Cerebellar cortex (tissue), 1 donor: ENCODE measurements around the gene VAT1L.

Experiments used
- DNase-seq: peaks from one replicate; pipeline ENCODE4 v3.0.0-alpha.2; 2015; ENCODE audit warnings: low spot score

Gene VAT1L

GRCh38 chr16:77869997-77870813, 81.8 kb downstream of the VAT1L start:
- DNase-seq, result peak; percentile 18

DNA sequence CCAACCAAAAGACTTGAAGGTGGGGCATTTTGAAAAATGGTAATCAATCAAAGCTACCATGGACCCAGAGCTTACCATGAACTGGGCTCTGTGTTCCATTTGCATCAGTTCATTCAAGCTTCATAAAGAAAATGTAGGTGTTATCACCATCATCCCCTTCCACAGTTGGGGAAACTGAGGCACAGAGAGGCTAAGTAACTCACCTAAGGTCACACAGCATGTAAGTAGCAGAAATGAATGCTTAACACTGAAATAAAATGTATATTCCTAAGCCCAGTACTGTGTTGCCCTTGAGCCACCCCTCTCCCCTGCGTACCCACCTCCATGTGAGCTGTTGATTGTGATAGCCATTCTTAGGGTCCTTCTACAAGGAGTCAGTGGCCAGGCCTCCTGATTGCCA, 83.6 kb downstream of the VAT1L start:
- no peak for DNase-seq

GRCh38 chr16:77873066-77873465, 84.7 kb downstream of the VAT1L start:
- DNase-seq, result no peak

- DNase-seq, result no peak
Observed at GRCh38 chr16:77874347-77874746, 86.0 kb downstream of the VAT1L start.

DNA sequence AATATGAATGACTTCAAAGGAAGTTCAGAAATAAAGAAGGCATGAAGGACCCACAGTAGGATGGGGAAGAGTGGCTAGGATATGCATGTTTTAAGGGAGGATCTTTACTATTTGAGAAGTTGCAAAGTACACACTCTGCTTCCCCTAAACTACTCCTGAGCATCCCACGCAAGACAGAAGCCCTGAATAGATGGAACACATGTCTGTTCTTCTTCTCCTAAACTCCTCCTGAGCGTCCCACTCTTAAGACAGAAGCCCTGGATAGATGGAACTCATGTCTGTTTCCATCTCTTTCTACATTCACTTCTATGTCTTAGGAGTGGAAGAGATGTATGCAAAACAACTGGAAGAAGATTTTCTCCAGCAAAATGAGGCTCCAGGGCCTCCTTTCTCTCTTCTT, 88.4 kb downstream of the VAT1L start:
- no peak for DNase-seq

DNA sequence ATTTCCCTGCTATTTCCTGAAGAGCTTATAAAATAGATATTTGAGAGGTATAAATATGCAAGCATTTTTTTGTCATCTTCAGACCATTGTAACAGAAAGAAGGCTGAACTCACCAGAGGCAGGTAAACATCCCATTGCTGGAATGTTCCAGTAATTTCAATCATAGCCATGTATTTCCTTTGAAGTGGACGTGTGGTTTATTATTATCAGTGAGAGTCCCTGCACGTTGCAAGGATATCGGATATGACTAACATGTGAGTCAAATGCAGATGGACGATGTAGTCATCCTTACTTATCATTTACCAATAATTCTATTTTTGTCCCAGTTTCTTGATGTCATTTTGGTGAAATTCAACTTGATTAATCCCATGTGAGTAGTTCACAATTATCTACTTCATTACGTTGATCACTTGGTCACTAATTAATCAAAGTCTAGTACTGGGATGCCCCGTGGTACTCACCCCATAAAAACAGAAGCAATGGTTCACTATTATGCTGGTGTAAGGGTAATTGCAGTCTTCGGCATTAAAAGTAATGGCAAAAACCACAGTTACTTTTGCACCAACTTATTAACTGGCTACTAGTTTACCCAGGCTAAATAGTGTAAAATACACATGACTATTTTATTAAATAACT, 89.5 kb downstream of the VAT1L start:
- no peak for DNase-seq

GRCh38 chr16:77881355-77882030, 93.1 kb downstream of the VAT1L start:
- no peak for DNase-seq

GRCh38 chr16:77882358-77882757, 94.0 kb downstream of the VAT1L start:
- DNase-seq, result no peak

DNA sequence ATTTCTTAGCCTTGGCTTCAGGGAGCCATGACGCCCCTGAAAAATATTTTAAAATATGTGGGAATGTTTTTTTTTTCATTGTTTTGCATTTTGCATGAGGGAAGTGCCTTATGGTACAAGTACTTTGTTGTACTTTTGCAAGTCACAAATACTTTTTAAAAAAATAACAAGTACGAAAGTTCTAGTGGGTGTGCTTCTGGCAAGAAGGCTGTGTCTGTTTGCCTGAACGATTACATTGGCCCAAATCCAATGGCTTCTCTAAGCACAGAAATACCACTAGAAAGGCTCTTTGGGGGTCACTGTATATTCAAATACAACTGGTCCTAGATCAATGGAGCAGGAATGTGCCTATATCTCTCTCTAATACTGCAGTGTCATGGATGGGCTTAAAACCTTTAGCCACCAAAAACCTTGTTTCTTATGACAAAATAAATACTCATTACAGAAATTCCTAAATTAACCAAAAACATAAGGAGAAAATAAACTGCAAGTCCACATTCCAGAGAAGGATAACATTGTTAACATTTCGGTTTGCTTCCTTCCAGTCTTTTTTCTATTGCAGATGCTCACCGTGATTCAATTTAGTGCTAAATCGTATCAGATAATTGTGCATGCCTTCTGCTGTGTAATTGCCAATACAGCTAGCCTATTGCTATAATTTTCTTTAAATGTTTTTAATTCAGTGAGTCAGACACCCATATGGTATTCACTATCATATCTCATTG, 97.4 kb downstream of the VAT1L start:
- DNase-seq, result no peak

GRCh38 chr16:77888871-77889270, 100.5 kb downstream of the VAT1L start:
- DNase-seq, result no peak

GRCh38 chr16:77890075-77890474, 101.7 kb downstream of the VAT1L start:
- DNase-seq, result no peak

DNA sequence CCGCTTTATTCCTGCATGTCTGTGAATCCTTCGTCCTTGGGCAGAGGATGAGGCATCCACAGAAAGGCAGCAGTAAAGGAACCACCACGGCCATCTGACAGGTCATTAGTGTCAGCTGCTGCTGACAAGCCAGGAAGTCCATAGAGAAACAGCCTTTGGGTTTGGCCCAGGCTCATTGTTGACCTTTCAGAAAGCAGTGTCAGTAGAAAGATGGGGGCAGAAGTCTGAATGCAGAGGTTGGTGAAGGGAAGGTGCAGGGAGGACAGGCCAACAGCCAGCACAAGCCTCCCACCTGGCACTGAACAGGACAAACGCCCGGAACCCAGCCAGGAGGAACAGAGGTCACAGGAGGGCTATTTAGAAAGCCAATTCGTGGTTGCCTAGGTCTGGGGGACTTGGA, 105.8 kb downstream of the VAT1L start:
- DNase-seq, result no peak

DNA sequence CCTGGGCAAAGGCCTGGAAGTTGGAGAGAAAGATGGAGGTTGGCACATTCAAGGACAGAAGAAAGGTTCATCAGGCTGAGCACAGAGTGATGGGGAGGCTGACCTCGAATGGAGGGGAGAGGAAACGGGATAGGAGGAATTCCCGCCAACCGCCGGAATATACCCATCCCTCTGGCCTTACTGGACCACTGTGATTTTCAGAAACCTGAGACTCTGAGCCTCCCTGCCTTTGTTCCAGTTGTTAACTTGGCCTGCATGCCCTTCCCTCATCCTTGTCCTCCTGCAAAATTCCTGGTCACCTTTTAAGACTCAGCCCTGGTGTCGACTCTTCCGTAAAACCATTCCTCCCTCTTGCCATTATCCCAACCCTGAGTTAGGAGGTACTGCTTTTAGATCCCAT, 107.6 kb downstream of the VAT1L start:
- no peak for DNase-seq

GRCh38 chr16:77896415-77897128, 108.2 kb downstream of the VAT1L start:
- no peak for DNase-seq

DNA sequence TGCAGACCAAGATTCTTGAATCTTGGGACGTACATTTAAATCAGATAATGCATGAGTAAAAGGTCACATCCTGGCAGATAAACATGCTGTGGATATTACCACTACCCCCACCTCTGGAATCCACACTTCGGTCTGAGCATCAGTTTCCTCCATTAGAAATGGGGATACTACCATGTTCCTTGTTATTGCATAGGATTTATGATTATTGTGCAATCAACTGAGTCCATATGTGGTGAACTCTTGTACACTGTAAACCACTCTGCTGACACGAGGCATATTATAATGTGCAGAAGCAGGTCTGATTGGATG, 108.7 kb downstream of the VAT1L start:
- no peak for DNase-seq

- no peak for DNase-seq
Observed at GRCh38 chr16:77897831-77898605, 109.7 kb downstream of the VAT1L start.

- peak; percentile 44 for DNase-seq
Observed at GRCh38 chr16:77898671-77899211, 110.4 kb downstream of the VAT1L start.

DNA sequence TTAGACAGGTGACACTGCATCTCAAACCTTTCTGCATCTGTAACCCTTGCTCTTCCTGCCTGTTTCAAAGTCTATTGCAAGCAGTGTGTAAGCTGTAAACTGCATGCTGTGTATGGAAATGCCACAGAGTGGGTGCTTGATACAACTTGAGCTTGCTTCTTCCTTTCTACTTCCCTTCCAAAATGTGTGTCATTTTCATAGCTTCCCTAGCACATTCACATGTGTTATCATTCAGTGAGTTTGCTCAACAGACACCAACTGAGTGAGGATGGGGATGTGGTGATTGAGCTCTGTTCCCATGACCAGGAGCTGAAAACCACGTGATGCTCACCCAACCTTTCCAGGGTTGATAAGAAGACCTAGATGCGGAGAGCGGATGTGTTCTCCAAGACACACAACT, 111.1 kb downstream of the VAT1L start:
- DNase-seq, result no peak

DNA sequence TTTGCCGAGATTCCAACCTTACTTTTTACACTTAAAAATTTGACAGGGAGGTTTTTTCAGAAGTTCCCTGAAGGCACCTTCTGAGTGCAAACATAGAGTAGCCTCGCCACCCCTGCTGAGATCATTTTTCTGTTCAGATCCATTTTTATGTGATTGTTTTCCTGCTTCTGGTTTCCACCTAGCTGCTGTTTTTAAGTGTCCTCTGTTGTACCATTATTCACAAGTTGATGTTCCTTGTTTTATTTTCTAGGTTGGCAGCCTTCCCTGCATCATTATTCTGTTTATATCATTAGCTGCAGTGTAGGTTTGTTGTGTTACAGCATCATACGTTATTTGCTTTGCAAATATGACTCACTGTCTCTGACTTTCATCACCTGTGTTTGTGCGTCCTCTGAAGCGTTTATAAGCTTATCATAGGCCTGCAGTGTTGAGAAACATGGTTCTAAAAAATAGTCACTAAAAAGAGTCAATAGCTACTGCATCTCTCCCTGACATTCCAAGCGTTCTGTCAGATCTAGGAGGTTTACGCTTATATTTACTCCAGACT, 117.1 kb downstream of the VAT1L start:
- no peak for DNase-seq

- DNase-seq, result no peak
Observed at GRCh38 chr16:77910021-77910420, 121.7 kb downstream of the VAT1L start.

DNA sequence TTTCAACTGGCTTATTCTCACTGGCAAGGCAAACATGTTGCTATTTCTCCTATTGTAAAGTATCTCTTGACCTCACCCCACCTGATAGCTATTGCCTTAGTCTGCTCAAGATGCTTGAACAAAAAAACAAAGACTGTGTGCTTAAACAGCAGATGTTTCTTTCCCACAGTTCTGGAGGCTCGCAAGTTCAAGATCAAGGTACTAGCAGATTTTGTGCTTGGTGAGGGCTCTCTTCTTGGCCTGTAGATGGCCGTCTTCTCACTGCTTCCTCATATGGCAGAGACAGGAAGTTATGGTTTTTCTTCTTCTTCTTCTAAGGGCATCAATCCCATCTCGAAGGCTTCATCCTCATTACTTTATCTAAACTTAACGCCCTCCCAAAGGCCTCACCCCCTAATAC, 124.3 kb downstream of the VAT1L start:
- DNase-seq, result no peak
